ENCODE data around the gene KAT6B.
"Not testable (repeated sequence)": the region's sequence is repeated elsewhere in the genome, so short reads cannot be mapped to it uniquely, and the experiment has no call there.

The KAT6B gene

DNA sequence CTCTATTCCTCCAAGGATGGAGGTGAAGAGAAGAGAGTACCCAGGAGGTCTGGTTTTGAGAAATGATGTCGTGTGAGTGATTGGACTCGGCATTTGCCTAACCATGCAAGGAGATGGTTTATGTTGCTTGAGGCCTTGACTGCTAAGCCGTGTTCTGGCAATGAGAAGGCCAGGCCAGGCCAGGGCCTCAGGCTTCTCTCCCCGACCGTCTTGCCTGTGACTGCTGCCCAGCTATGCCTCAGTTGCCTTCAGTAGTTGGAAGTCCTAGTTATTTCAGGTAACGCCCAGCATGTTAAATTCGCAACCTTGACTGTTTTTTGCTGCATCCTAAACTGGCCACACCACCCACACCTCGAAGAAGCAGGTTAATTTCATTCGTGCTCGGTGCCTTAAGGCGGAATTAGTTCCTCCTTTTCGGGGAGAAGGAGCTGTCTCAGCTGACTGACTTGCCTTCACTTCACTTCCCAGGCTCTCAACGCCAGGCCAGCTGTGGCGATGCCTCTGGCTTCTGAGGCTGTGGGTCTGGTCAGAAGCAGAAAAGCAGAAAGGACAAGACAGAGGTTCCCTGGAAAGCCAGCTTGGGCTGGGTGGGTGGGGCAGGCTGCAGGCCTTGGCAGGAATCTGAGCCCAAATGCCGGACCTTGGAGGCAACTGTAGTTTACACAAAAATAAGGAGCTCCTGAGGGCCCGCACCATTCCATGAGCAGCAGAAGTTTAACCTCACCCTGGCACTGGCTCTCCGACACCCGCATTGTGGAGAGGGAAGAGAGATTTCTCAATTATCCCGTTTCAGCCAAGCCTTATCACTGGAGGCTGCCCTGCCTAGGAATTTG is 223.1 kb downstream of the KAT6B start:
- DNase-seq, result no peak

- no peak for DNase-seq
These were observed 223.9 kb downstream of the KAT6B start for GRCh38 chr10:75050149-75050919.

DNA sequence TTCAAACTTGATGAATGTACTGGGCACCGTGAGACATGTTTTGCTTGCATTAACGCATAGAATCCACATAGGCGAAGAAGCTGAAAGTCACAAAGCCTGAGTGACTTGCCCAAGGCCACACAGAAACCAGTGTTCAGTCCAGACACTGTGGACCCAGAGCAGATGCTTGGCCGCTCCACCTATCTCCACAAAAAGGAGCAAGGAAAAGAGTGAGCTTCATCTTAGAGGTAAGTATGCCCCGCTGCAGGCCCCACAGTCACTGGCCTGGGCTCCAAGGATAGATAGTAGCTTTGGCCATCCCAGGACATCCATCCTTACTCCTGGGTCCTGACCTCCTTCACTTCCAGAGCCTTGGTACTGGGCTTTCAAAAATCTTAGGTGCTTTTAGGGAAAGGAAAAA is 224.9 kb downstream of the KAT6B start:
- no peak for DNase-seq

- DNase-seq, result not testable (repeated sequence)
These were observed 229.6 kb downstream of the KAT6B start for GRCh38 chr10:75055896-75056406.

- no peak for DNase-seq
These were observed 231.3 kb downstream of the KAT6B start for GRCh38 chr10:75057680-75058079.

DNA sequence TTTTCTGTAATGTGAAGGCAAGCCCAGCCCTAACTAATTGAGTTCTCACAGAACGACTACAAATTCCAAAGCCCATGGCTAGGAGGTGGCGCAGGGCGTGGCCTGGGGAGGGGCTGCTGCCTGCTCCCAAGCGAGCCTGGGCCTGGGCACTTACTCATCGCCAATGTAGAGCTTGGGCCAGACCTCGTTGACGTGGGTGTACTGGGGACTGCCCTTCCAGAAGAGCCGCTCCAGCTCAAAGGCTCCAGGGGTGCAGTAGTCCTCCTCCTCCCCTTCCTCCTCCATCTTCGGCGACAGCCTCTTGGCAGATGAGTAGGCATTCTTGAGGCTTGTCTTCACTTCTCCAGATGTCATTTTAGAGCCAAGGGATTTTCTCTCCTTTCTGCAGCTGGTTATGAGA is 231.8 kb downstream of the KAT6B start:
- no peak for DNase-seq

DNA sequence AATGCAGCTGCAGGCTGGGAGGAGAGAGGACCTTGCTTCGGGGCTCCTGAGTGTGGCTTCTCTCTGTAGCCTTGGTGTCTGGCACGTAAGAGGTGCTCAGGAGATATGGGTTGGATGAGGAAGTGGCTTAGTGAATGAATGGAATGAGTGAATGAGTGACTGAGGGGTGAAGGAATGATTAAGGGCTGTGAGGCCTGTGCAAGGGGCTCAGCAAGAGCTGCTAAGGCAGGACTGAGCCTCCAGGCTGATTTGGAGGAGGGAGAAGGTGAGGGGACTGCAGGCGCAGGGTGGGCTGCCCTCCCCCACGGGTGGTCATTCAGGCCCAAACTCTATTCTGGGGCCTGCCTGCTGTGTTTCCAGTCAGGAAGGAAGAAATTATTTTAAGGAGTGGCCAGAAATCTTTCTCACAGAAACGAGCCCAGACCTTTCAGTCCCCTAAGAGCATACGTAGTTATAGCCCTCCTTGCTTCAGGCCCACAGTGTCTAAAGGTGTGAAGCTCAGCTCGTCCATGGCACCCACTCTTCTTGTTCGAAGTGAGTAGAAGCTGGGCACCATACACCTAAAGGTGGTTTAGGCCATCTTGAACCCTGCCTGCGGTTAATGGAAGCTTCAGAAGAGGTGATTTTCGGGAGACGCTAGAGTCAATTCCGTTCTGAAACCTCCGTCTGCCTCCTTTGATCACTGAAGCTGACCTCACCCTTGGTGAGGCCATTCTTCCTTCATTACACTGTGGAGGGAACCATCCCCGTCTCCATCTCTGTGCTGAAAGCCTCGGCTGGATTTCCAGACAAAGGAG is 235.5 kb downstream of the KAT6B start:
- DNase-seq, result no peak

GRCh38 chr10:75062506-75063299 is 236.3 kb downstream of the KAT6B start:
- DNase-seq, result no peak

DNA sequence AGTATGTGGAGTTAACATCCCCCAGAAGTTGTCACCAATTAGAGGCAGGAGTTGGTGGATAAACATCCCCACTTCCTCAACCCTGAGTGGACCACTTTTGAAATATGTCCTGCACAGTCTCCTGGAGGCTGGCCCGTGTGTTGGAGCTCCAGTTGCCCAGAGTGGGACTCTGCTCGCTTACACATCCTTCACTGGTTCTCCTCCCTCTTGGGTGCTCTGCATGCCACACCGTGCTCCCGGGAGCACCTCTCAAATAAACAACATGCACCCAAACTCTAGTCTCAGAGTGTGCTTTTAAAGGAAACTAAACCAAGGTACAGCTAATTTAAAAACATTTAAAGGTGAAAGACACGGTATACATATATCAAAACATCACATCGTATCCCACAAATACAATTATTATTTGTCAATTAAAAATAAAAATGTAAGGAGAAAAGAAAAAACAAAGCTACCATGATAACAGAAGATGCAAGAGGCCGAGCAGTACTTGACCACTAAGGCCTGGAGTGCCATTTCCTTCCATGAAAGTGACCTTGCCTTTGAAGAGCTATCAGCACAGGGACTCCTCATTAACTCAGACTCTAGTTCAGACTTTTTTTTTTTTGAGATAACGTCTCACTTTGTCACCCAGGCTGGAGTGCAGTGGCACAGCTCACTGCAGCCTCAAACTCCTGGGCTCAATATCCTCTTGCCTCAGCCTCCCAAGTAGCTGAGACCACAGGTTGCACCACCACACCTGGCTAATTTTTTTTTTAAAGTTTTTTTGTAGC is 237.2 kb downstream of the KAT6B start:
- no peak for DNase-seq

GRCh38 chr10:75065076-75065475 is 238.7 kb downstream of the KAT6B start:
- DNase-seq, result no peak

- DNase-seq, result no peak
These were observed 239.9 kb downstream of the KAT6B start for GRCh38 chr10:75066271-75066670.

- no peak for DNase-seq
These were observed 240.9 kb downstream of the KAT6B start for GRCh38 chr10:75067272-75067671.

DNA sequence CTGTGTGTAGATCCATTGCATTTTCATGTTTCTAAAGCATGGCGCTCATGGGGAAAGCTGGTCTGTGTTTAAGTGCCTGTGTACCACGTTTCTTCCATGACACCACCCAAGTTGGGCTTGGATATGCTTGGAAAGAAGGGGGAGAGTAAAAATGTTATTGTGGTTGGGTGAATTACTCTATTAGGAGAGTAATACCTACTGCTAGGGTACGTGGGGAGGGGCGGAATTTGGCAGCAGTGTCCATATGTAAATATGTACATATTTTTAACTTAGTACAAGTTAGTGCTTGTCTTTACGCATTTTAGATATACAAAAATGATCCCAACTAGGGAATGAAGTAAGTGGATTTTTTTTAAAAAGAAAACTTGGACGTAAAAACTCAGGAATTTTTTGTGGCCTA is 242.1 kb downstream of the KAT6B start:
- DNase-seq, result no peak

GRCh38 chr10:75070476-75070875 is 244.1 kb downstream of the KAT6B start:
- DNase-seq, result no peak

- DNase-seq, result no peak
These were observed 244.6 kb downstream of the KAT6B start for GRCh38 chr10:75070961-75071428.

GRCh38 chr10:75071756-75072155 is 245.4 kb downstream of the KAT6B start:
- DNase-seq, result no peak

DNA sequence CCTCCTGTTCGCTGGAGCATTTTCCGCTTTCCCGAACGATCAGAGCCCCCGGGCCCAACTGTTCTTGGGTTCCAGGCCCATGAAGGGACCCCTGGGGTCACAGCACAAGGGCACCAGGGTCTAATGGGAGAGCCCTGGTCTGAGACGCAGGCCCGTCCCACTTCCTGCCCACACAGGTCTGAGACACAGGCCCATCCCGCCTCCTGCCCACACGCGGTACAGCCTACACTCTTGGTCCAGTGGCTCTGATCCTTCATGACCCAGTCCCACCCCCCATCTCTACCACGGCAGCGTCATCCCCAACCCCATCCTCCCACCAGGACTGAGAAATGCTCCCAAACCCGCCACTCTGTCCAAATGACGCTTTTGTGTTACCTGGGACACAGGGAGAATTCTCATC is 246.3 kb downstream of the KAT6B start:
- no peak for DNase-seq

GRCh38 chr10:75073442-75073841 is 247.0 kb downstream of the KAT6B start:
- no peak for DNase-seq

DNA sequence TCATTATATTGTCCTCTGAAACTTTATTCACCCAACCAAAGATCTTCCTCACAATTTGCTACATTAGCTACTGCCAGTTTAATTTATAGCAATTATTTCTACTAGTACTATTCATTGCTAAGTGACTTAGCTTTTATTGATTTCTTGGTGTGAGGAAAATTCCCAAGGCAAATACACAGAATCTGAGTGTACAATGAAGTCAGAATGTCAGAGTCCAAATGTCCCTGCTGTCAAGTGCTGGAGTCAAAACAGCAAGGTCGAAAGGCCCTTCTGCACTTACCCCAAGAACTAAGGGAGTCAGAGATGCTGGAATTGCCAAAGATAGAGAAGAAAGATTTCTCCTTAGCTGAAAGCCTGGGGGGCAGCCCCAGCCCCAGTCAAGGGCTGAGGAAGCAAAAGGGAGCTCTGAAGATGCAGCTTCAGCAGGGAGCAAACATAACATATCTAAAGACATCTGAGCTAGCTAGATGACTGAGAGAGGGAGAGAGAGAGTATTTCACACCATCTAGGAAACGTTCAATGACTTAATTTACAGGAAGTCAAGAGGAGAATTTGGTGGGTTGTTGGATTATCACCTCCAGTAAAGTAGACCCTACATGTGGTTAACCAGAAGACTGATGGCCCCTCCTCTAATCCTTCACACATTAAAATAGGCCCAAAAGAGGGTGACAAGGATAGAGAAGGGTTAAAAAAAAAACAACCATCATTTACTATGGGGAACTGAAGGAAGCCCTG is 248.5 kb downstream of the KAT6B start:
- no peak for DNase-seq

- DNase-seq, result no peak
These were observed 249.9 kb downstream of the KAT6B start for GRCh38 chr10:75076348-75076747.
